Ishikawa (cell line): ENCODE results near the gene BID.

ENCODE experiments used
- CEBPB ChIP-seq: IDR thresholded peaks from 2 replicates; pipeline ENCODE4 v1.6.1; 2012
- EGR1 ChIP-seq: IDR thresholded peaks from 2 replicates; pipeline ENCODE4 v1.6.1; 2012
- NFIC ChIP-seq: IDR thresholded peaks from 2 replicates; pipeline ENCODE4 v1.6.1; 2012
- TAF1 ChIP-seq: IDR thresholded peaks from 2 replicates; pipeline ENCODE4 v1.6.1; 2012; ENCODE audit warnings: low read depth, mild to moderate bottlenecking

Gene BID

DNA sequence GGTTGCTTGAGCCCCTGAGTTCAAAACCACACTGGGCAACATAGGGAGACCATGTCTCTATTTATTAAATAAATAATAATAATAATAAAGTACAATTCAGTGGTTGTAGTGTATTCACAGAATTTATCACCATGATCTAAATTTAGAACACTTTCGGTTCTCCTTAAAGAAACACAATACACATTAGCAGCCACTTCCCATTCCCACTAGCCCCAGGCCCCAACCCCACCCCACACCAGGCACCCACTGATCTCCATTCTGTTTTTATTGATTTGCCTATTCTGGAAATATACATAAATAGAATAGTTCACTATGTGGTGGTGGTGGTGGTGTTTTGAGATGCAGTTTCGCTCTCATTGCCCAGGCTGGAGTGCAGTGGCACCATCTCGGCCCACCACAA lies 90.0 kb downstream of the BID start:
- TF ChIP-seq EGR1: no peak
- TF ChIP-seq NFIC: no peak
- no peak for TF ChIP-seq CEBPB
- no peak for TF ChIP-seq TAF1
